Measurements from ENCODE around the gene ADAMTS17.

DNA sequence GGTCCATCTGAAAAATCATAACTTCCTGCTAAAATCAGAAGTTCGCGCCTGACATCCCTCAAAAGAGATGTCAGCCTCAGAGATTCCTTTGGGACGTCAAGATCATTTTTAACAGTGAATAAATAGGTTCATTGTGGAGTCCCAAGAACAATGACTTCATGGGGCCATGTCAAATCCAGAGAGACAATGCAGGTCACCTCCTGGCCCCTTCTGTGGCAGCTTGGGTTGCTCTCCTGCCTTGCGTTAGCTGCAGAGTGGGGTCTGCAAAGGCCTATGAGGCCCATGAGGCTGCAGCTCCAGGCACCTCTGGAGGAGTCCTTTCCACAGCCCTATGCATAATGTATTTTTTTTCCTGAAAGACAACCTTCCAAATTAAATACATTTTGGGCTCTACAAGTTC lies 282.3 kb downstream of the ADAMTS17 start:
- TF ChIP-seq POLR2AphosphoS5 (IDR thresholded peaks at IDR 0.05; ENCODE audit: low read depth, low read length), result no peak
- TF ChIP-seq POLR2A (IDR thresholded peaks at IDR 0.05; ENCODE audit: low read depth, low read length), result no peak
- TF ChIP-seq TAF1 (IDR thresholded peaks at IDR 0.05; ENCODE audit: borderline replicate concordance, low read depth, low read length), result no peak
